Heart right ventricle (tissue), 16 donors: ENCODE measurements around the gene BCAR3. TPM values are rescaled to one million over a fixed set of nuclear protein-coding genes. Genes with fewer than 3 reads are reported as not detected.

ENCODE experiments used
- ATAC-seq, 8 donors: fragments of 200-7000 bp; cut with Tn5 transposase; one replicate each; pipeline ENCODE4 v1.9.1; 2020; ENCODE audit warnings: mild to moderate bottlenecking in 8 of 8, moderate library complexity in 8 of 8, moderate number of reproducible peaks in 1 of 8
- DNase-seq, 2 donors: peaks; one replicate each; pipeline ENCODE4 v3.0.0-alpha.2; 2020
- H3K27ac ChIP-seq, 10 donors: fragments of 200-600 bp; sonication (generic) in 2 of 10; one replicate each; pipeline versions ENCODE4 v1.5.0 to v1.8.0; 2020 to 2022; ENCODE audit warnings: mild to moderate bottlenecking in 3 of 10
- H3K27me3 ChIP-seq, 7 donors: fragments of 200-600 bp; one replicate each; pipeline ENCODE4 v1.8.0; 2021 to 2022; ENCODE audit warnings: mild to moderate bottlenecking in 2 of 7
- H3K36me3 ChIP-seq, 9 donors: fragments of 200-600 bp; sonication (generic) in 1 of 9; one replicate each; pipeline versions ENCODE4 v1.5.0 to v1.8.0; 2020 to 2022; ENCODE audit warnings: mild to moderate bottlenecking in 2 of 9
- H3K4me1 ChIP-seq, 9 donors: fragments of 200-600 bp; sonication (generic) in 1 of 9; one replicate each; pipeline versions ENCODE4 v1.5.0 to v1.8.0; 2020 to 2022; ENCODE audit warnings: mild to moderate bottlenecking in 4 of 9
- H3K4me3 ChIP-seq, 10 donors: fragments of 200-600 bp; sonication (generic) in 2 of 10; one replicate each; pipeline versions ENCODE4 v1.5.0 to v1.8.0; 2020 to 2022; ENCODE audit warnings: mild to moderate bottlenecking in 7 of 10, moderate library complexity in 2 of 10
- H3K9me3 ChIP-seq, 11 donors: fragments of 200-600 bp in 10 of 11; sonication (generic) in 2 of 11; one replicate each; pipeline versions ENCODE4 v1.5.0 to v1.8.0; 2013 to 2022; ENCODE audit warnings: mild to moderate bottlenecking in 2 of 11, control low read depth in 1 of 11, moderate library complexity in 1 of 11
- CTCF ChIP-seq, 9 donors: fragments of 200-600 bp; sonication (generic) in 2 of 9; IDR thresholded peaks; one replicate each; pipeline versions ENCODE4 v1.5.0 to v1.8.0; 2021 to 2022; ENCODE audit warnings: antibody characterized with exemption in 9 of 9, mild to moderate bottlenecking in 5 of 9, moderate library complexity in 1 of 9
- WGBS, 2 donors: extraction: QIAGEN DNeasy Blood & Tissue Kit; methylation state at CpG; one replicate each; pipeline ENCODE4 v1.1.7; 2013; ENCODE audit warnings: inconsistent platforms in 1 of 2; 5-methylcytosine and 5-hydroxymethylcytosine counted together
- intact Hi-C, 10 donors: fragments of 100-400 bp; cut with DNase I; formaldehyde crosslinking; loops; one replicate each; pipeline versions ENCODE4 v1.11.1 to v1.14.2; 2022
- polyA plus RNA-seq, 2 donors: library from polyadenylated mRNA; stranded (reverse); fragments of 200-250 nt; gene quantifications; one replicate each; pipeline ENCODE4 v1.2.3, GENCODE V29; 2013
- total RNA-seq, 10 donors: library from RNA; stranded (reverse); fragmentation: NEBNext Ultra II Directional in 3 of 10; extraction: Animal tissue kit (Norgen Biotek cat#: 25700) in 3 of 10; gene quantifications; one replicate each; pipeline versions ENCODE4 v1.2.1 to v1.2.4, GENCODE V29; 2021 to 2023
- donor health status: Arrhythmogenic right ventricular cardiomyopathy.
- donor health status: ischemic (EF 13 %, LVEDD 7.1; RV severe dilation, severe dysfunction).
- donor health status: healthy with polysubstance abuse.
- donor health status: DM: no; HTN: yes; CAD: no.
- donor health status: DM: no; HTN: no; CAD: no.
- donor health status: ischemic (EF 25% LVEDD 6.9; RV normal size, moderate dysfunction).
- donor health status: ischemic (EF 25% LVEDD 5.7; RV mildly dilated, moderate dysfunction).
- donor health status: healthy.
- donor health status: DM: yes; HTN: yes; CAD: no.
- donor health status: Ischemic cardiomyopathy.
- donor health status: ischemic (EF 35%, LVEDD 5.7; RV mildly dilated, moderate dysfunction).
- donor health status: nonischemic (EF 11% LVEDD 7.7; RV severe dilation, severe dysfunction).
- donor health status: DM: yes; HTN: yes; CAD: no.
- donor health status: PGD.
- donor health status: ischemic (EF 29% LVEDD 5.4; RV normal size, mild dysfunction).
- donor health status: nonischemic (EF 23%, LVEDD 6.1; RV moderate dilation, normal function).

Gene BCAR3
- total and polyA plus RNA-seq, 12 donors = 6.6 to 36.0 (median 15.9) TPM

- no peak for ATAC-seq
- no peaks in the 10 kb centered on the region for H3K9me3 ChIP-seq
- H3K4me3 ChIP-seq = no peak overlapping the region
- DNase-seq = no peak
- no peak for TF ChIP-seq CTCF (IDR thresholded peaks at IDR 0.05)
- intact Hi-C loops = loop anchor here in 7 of 10 donors (5.0 to 10.0 kb wide), 5 partner anchors 176 to 319 kb away; partner anchors contain the start of gene FNBP1L (in 2 of the 7)
- H3K27ac ChIP-seq = peak overlapping the region in 2 of 10 donors; percentile 68 to 74
- peaks cover 6 to 77% (median 51%) of the 10 kb centered on the region in 9 donors for H3K4me1 ChIP-seq
- no peaks in the 10 kb centered on the region for H3K36me3 ChIP-seq
- no peaks in the 10 kb centered on the region for H3K27me3 ChIP-seq
Measured at GRCh38 chr1:93623436-93623835, 58.2 kb downstream of the BCAR3 start.

- 97 to 98% methylated on average over 5 of the region's 5 CpGs for WGBS, 2 donors
- H3K27me3 ChIP-seq = no peaks in the 10 kb centered on the region
- H3K4me1 ChIP-seq = peaks cover 18 to 96% (median 70%) of the 10 kb centered on the region in 9 donors
- H3K9me3 ChIP-seq = no peaks in the 10 kb centered on the region
- ATAC-seq (no peak), DNase-seq (no peak)
- no peaks in the 10 kb centered on the region for H3K36me3 ChIP-seq
- intact Hi-C loops = loop anchor here in 7 of 10 donors (5.0 to 10.0 kb wide), 5 partner anchors 174 to 316 kb away; partner anchors contain the start of gene FNBP1L (in 2 of the 7)
- no peak overlapping the region for H3K4me3 ChIP-seq
- H3K27ac ChIP-seq = no peak overlapping the region
- no peak for TF ChIP-seq CTCF (IDR thresholded peaks at IDR 0.05)
Measured at GRCh38 chr1:93621246-93621645, 60.4 kb downstream of the BCAR3 start.

- no peaks in the 10 kb centered on the region for H3K36me3 ChIP-seq
- ATAC-seq = no peak
- H3K27ac ChIP-seq = peak overlapping the region in 1 of 10 donors; percentile 46
- no peak for DNase-seq
- no peaks in the 10 kb centered on the region for H3K27me3 ChIP-seq
- intact Hi-C loops = loop anchor here in 7 of 10 donors (5.0 to 10.0 kb wide), 5 partner anchors 174 to 316 kb away; partner anchors contain the start of gene FNBP1L (in 2 of the 7)
- peaks cover 18 to 96% (median 70%) of the 10 kb centered on the region in 9 donors for H3K4me1 ChIP-seq
- no peaks in the 10 kb centered on the region for H3K9me3 ChIP-seq
- WGBS, 2 donors = 91% methylated on average over 4 of the region's 4 CpGs
- H3K4me3 ChIP-seq = no peak overlapping the region
- TF ChIP-seq CTCF (IDR thresholded peaks at IDR 0.05) = no peak
Measured at GRCh38 chr1:93620841-93621210, 60.8 kb downstream of the BCAR3 start.

GRCh38 chr1:93620172-93620840 lies 61.3 kb downstream of the BCAR3 start:
- TF ChIP-seq CTCF (IDR thresholded peaks at IDR 0.05) = no peak
- DNase-seq = no peak
- 82 to 87% methylated on average over 3 of the region's 3 CpGs for WGBS, 2 donors
- H3K27ac ChIP-seq = peak overlapping the region in 1 of 10 donors; percentile 46
- no peaks in the 10 kb centered on the region for H3K27me3 ChIP-seq
- H3K36me3 ChIP-seq = no peaks in the 10 kb centered on the region
- peaks cover 18 to 96% (median 70%) of the 10 kb centered on the region in 9 donors for H3K4me1 ChIP-seq
- H3K9me3 ChIP-seq = no peaks in the 10 kb centered on the region
- no peak for ATAC-seq
- intact Hi-C loops = loop anchor here in 7 of 10 donors (5.0 to 10.0 kb wide), 5 partner anchors 173 to 316 kb away; partner anchors contain the start of gene FNBP1L (in 2 of the 7)
- H3K4me3 ChIP-seq = no peak overlapping the region
